T-helper 2 cell treated with Interferon-gamma antibody and Interleukin-4, amounts not matched to agents 5 μg/mL and 100 μg/mL, for 36 hours (primary cell): ENCODE results near the gene SLC46A2.
A peak's percentile ranks its signal among the peaks of the same experiment; 100 is the strongest.

Source experiments
- DNase-seq: peaks from one replicate; pipeline ENCODE4 v3.0.0; 2021; ENCODE audit warnings: low spot score
- H3K27ac Mint-ChIP-seq: one replicate; pipeline ENCODE4 v1.8.0; 2021; ENCODE audit warnings: mild to moderate bottlenecking, mixed read lengths
- H3K27me3 Mint-ChIP-seq: one replicate; pipeline ENCODE4 v1.8.0; 2021; ENCODE audit warnings: low read depth, mixed read lengths
- H3K36me3 Mint-ChIP-seq: one replicate; pipeline ENCODE4 v1.8.0; 2021; ENCODE audit warnings: low read depth, mixed read lengths
- H3K4me1 Mint-ChIP-seq: one replicate; pipeline ENCODE4 v1.8.0; 2021; ENCODE audit warnings: low read depth, mixed read lengths
- H3K4me3 Mint-ChIP-seq: one replicate; pipeline ENCODE4 v1.8.0; 2022; ENCODE audit warnings: mild to moderate bottlenecking, moderate library complexity, mixed read lengths
- H3K9me3 Mint-ChIP-seq: one replicate; pipeline ENCODE4 v1.8.0; 2021; ENCODE audit warnings: mixed read lengths

SLC46A2 gene

DNA sequence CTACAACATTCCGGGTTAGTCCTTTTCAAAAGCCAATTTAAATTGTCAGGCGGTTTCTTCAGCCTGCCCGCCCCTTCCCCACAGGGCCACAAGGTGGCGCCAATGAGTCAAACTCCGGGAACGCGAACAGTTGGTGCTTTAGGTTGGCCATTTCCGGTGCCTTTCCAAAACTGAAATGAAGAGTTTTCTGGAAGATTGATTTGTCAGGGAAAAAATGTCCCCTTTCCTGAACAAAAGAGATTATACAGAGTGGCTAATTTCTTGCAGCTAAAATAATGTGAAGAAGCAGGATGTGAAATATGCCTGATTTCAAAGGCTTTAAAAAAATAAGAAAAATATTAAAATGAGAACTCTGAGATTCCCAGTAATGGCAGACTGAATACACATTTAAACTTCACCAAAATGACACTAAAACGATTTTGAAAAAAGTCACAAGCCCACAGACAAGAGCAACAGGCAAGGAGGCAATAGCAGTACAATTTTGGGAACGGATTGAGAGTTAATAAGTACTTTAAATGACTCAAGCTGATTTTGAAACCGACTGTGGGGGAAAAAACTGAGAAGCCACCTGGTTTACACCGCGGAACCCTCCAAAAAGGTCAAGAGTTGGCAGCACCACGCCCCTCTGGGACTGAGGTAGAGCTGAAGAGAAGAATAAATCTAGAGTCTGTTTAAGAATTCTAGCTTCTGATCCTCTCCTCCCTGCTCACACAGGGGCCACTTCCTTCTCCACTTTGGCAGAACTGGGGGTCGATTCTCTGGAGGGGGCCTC, 45.7 kb downstream of the SLC46A2 start:
- no peaks in the 10 kb centered on the region for H3K27me3 Mint-ChIP-seq
- H3K4me3 Mint-ChIP-seq: no peak overlapping the region
- H3K9me3 Mint-ChIP-seq: no peaks in the 10 kb centered on the region
- H3K36me3 Mint-ChIP-seq: no peaks in the 10 kb centered on the region
- DNase-seq: peak; percentile 68
- H3K27ac Mint-ChIP-seq: no peak overlapping the region
- peaks cover 6% of the 10 kb centered on the region for H3K4me1 Mint-ChIP-seq

DNA sequence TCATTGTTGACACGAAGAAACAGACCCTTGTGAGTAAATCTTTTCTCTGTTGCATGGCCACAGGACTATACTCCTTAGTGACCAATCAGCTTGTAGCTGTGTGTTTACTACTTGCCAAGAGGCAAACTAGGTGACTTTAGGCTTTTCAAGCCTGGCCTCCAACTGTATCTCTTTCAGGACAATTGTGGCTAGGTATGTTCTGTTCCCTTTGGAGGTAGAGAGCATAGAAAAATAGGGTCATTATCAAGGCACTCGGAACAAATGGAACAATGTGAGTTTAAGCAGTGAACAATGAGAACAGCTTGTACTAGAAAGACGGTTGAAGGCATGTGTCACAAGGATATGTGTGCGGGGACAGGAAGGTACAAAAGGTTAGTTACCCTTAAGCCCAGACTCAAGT, 48.1 kb downstream of the SLC46A2 start:
- no peak for DNase-seq
- Mint-ChIP-seq H3K9me3 (no peaks in the 10 kb centered on the region), H3K4me1 (peaks cover 6% of the 10 kb centered on the region), H3K36me3 (no peaks in the 10 kb centered on the region), H3K27me3 (no peaks in the 10 kb centered on the region), H3K4me3 (no peak overlapping the region), H3K27ac (no peak overlapping the region)

GRCh38 chr9:112841261-112841660, 49.4 kb downstream of the SLC46A2 start:
- no peak for DNase-seq
- Mint-ChIP-seq H3K27ac (no peak overlapping the region), H3K4me1 (peaks cover 6% of the 10 kb centered on the region), H3K4me3 (no peak overlapping the region), H3K27me3 (no peaks in the 10 kb centered on the region), H3K9me3 (no peaks in the 10 kb centered on the region), H3K36me3 (no peaks in the 10 kb centered on the region)

DNA sequence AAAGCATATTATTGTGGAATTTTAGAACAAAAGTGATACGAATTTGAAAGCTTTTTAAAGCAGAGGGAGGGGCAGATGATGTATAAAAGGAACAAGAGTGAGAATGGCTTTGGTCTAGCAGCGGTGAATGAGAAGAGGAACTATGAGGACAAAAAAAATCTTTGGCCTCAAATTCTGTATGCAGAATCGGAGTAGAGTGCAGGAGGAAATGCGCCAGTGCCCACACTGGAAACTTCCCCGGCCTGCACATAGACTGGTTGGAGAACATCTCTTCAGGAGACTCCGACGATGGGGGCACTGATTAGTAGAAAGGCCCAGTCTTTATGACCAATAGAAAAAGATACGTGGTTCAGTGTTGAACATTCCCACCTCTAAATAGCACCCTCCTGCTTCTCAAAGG, 51.3 kb downstream of the SLC46A2 start:
- no peaks in the 10 kb centered on the region for H3K36me3 Mint-ChIP-seq
- no peak for DNase-seq
- H3K4me1 Mint-ChIP-seq: peaks cover under 1% of the 10 kb centered on the region
- no peak overlapping the region for H3K4me3 Mint-ChIP-seq
- H3K9me3 Mint-ChIP-seq: no peaks in the 10 kb centered on the region
- no peak overlapping the region for H3K27ac Mint-ChIP-seq
- H3K27me3 Mint-ChIP-seq: no peaks in the 10 kb centered on the region

GRCh38 chr9:112838342-112838741, 52.3 kb downstream of the SLC46A2 start:
- no peak overlapping the region for H3K27ac Mint-ChIP-seq
- no peaks in the 10 kb centered on the region for H3K9me3 Mint-ChIP-seq
- no peaks in the 10 kb centered on the region for H3K4me1 Mint-ChIP-seq
- H3K36me3 Mint-ChIP-seq: no peaks in the 10 kb centered on the region
- no peak for DNase-seq
- H3K4me3 Mint-ChIP-seq: no peak overlapping the region
- H3K27me3 Mint-ChIP-seq: no peaks in the 10 kb centered on the region

DNA sequence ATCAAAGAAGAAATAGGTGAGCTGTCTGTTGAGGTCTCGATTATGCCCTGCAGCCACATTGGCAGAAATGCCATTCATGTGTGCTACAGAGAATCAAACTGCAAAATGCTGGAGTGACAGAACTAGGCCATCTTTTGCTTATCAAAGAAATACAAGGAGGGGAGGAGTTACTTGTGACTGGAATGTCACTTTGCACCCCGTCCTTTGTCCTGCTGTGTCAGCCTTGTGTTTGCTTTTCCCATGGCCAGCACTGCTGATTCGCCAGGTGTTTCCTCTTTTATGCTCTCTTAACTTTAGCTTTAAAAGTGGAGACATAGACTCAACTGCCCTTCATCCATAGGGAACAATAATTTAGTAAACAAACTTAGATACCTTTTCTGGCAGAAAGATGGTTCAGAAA, 54.3 kb downstream of the SLC46A2 start:
- Mint-ChIP-seq H3K9me3 (no peaks in the 10 kb centered on the region), H3K27ac (no peak overlapping the region), H3K27me3 (no peaks in the 10 kb centered on the region), H3K36me3 (no peaks in the 10 kb centered on the region), H3K4me1 (no peaks in the 10 kb centered on the region), H3K4me3 (no peak overlapping the region)
- no peak for DNase-seq

GRCh38 chr9:112833081-112833480, 57.6 kb downstream of the SLC46A2 start:
- Mint-ChIP-seq H3K27ac (no peak overlapping the region), H3K9me3 (no peaks in the 10 kb centered on the region), H3K36me3 (peaks cover 1% of the 10 kb centered on the region), H3K4me3 (no peak overlapping the region), H3K4me1 (peaks cover 5% of the 10 kb centered on the region), H3K27me3 (no peaks in the 10 kb centered on the region)
- no peak for DNase-seq

DNA sequence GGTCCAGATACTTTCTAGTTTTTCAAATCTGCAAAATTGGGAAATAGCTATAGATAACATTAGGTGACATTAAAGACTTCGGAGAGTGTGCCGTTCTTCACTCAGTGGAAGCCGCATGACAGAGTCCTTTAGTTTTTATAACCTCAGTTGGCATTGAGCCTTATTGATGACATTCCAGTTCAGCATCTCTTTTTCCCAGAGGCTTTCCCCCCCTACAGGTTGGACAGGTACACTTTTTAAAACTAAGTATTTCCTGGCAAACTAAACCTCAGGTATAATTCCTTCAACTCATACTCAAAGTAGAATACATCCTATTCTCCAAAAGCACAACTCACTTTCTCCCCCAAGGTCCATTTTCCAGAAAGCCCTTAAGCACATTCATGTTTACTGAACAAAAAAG, 58.7 kb downstream of the SLC46A2 start:
- Mint-ChIP-seq H3K36me3 (peaks cover 1% of the 10 kb centered on the region), H3K4me3 (no peak overlapping the region), H3K4me1 (peaks cover 5% of the 10 kb centered on the region), H3K27ac (no peak overlapping the region), H3K27me3 (no peaks in the 10 kb centered on the region), H3K9me3 (no peaks in the 10 kb centered on the region)
- no peak for DNase-seq

GRCh38 chr9:112831281-112831851, 59.3 kb downstream of the SLC46A2 start:
- peaks cover 5% of the 10 kb centered on the region for H3K4me1 Mint-ChIP-seq
- no peak overlapping the region for H3K27ac Mint-ChIP-seq
- peaks cover 1% of the 10 kb centered on the region for H3K36me3 Mint-ChIP-seq
- no peak overlapping the region for H3K4me3 Mint-ChIP-seq
- DNase-seq: no peak
- no peaks in the 10 kb centered on the region for H3K9me3 Mint-ChIP-seq
- H3K27me3 Mint-ChIP-seq: no peaks in the 10 kb centered on the region
